NCI-H524 treated with DMSO at 0.1 percent for 48 hours (cell line): ENCODE data around the gene NBR1.
"Not testable (repeated sequence)": the region's sequence is repeated elsewhere in the genome, so short reads cannot be mapped to it uniquely, and the experiment has no call there.

Source experiments
- DNase-seq: peaks from one replicate; lab custom pipeline; 2025; lab: John Stamatoyannopoulos, UW

The NBR1 gene

GRCh38 chr17:43246456-43246855 lies 75.4 kb downstream of the NBR1 start:
- DNase-seq, result not testable (repeated sequence)
